Measurements from ENCODE around the gene DUT.

DUT gene

DNA sequence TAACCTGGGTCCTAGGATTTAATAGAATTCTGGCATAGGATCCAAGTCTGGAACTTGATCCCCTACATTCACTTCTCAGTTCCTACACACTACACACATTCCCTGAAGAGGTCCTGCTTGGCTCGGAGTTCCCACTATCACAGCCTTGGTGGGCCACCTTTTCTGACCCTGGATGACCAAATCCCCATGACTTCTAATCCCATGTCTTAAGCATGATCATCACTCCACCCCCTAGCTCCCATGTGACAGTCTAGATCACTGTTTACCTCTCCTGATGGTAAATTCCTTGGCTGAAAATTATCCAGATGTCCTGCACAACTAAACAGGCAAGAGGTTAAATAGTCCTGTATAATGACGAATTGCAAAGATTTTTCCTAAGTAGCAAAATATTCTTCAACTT, 40.3 kb downstream of the DUT start:
- Histone ChIP-seq H3K36me3 (no peaks in the 10 kb centered on the region), H3K9me3 (no peaks in the 10 kb centered on the region), H3K27ac (no peak overlapping the region), H3K27me3 (no peaks in the 10 kb centered on the region), H3K4me1 (ENCODE audit: control insufficient read depth in 1 of 2, insufficient read depth in 1 of 2, low read depth in 1 of 2, low read length in 1 of 2) (no peaks in the 10 kb centered on the region), H3K4me3 (ENCODE audit: low read depth in 1 of 2, low read length in 1 of 2) (no peak overlapping the region)
- no peak for TF ChIP-seq CTCF (IDR thresholded peaks at IDR 0.05)

GRCh38 chr15:48371961-48372360, 40.7 kb downstream of the DUT start:
- no peak for TF ChIP-seq CTCF (IDR thresholded peaks at IDR 0.05)
- Histone ChIP-seq H3K4me1 (ENCODE audit: control insufficient read depth in 1 of 2, insufficient read depth in 1 of 2, low read depth in 1 of 2, low read length in 1 of 2) (no peaks in the 10 kb centered on the region), H3K27ac (no peak overlapping the region), H3K4me3 (ENCODE audit: low read depth in 1 of 2, low read length in 1 of 2) (no peak overlapping the region), H3K36me3 (no peaks in the 10 kb centered on the region), H3K9me3 (no peaks in the 10 kb centered on the region), H3K27me3 (no peaks in the 10 kb centered on the region)

DNA sequence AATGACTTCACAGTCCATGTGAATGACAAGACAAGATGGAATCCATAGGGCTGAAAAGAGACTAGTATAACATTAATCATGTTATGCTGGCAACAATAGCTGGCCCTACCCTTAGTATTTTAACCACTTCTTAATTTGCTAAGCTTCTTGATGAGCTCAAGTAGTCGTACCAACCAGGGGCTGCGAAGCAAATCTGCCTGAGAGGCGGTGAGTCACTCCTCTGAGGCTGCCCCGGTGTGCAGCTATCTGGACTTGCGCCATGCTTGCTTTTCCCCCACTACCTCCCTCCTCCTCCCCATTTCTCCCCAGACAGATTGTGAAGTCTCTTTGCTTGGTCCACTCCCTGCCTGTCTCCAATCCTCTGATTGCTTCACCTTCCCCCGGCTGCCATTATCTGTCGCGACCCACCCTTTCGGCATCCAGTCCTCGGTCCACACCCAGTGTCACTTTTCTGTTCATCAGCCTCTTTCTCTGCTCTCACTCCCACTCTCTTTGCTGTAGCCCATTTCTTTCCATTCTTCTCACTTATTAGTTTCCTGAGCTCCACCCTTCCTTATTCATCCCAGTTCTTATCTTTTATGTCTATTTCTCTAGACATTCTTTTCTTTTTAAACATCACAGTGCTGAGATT, 42.7 kb downstream of the DUT start:
- Histone ChIP-seq H3K36me3 (no peaks in the 10 kb centered on the region), H3K4me1 (ENCODE audit: control insufficient read depth in 1 of 2, insufficient read depth in 1 of 2, low read depth in 1 of 2, low read length in 1 of 2) (no peaks in the 10 kb centered on the region), H3K27ac (no peak overlapping the region), H3K27me3 (no peaks in the 10 kb centered on the region), H3K9me3 (no peaks in the 10 kb centered on the region), H3K4me3 (ENCODE audit: low read depth in 1 of 2, low read length in 1 of 2) (no peak overlapping the region)
- no peak for TF ChIP-seq CTCF (IDR thresholded peaks at IDR 0.05)

DNA sequence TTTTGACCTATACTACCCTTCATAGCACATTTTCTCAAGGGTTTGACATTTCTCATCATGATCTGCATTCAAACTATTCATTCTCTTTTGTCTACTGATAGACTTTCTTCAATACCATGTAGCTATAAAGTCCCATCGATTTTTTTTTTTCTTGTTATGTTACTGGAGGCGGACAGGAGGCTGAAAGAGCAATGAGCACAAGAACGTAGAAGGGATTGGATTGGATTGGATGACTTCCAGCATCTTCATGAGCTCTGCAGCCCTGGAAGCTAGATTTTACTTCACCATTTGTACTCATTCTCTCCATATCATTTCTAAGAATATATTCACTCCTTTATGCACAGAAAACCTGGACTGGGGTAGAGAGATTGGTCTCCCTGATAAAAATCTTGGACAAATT, 43.2 kb downstream of the DUT start:
- Histone ChIP-seq H3K36me3 (no peaks in the 10 kb centered on the region), H3K9me3 (no peaks in the 10 kb centered on the region), H3K4me1 (ENCODE audit: control insufficient read depth in 1 of 2, insufficient read depth in 1 of 2, low read depth in 1 of 2, low read length in 1 of 2) (no peaks in the 10 kb centered on the region), H3K27me3 (no peaks in the 10 kb centered on the region), H3K27ac (no peak overlapping the region), H3K4me3 (ENCODE audit: low read depth in 1 of 2, low read length in 1 of 2) (no peak overlapping the region)
- no peak for TF ChIP-seq CTCF (IDR thresholded peaks at IDR 0.05)

DNA sequence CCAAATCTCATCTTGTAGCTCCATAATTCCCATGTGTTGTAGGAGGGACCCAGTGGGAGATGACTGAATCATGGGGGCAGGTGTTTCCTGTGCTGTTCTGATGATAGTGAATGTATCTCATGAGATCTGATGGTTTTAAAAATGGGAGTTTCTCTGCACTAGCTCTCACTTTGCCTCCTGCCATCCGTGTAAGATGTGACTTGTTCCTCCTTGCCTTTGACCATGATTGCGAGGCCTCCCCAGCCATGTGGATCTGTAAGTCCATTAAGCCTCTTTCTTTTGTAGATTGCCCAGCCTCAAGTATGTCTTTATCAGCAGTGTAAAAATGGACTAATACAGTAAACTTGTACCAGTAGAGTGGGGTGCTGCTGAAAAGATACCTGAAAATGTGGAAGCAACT, 44.5 kb downstream of the DUT start:
- Histone ChIP-seq H3K4me1 (ENCODE audit: control insufficient read depth in 1 of 2, insufficient read depth in 1 of 2, low read depth in 1 of 2, low read length in 1 of 2) (peaks cover 0 to under 1% of the 10 kb centered on the region in 2 experiments), H3K27me3 (no peaks in the 10 kb centered on the region), H3K9me3 (no peaks in the 10 kb centered on the region), H3K36me3 (no peaks in the 10 kb centered on the region), H3K4me3 (ENCODE audit: low read depth in 1 of 2, low read length in 1 of 2) (no peak overlapping the region), H3K27ac (no peak overlapping the region)
- no peak for TF ChIP-seq CTCF (IDR thresholded peaks at IDR 0.05)

DNA sequence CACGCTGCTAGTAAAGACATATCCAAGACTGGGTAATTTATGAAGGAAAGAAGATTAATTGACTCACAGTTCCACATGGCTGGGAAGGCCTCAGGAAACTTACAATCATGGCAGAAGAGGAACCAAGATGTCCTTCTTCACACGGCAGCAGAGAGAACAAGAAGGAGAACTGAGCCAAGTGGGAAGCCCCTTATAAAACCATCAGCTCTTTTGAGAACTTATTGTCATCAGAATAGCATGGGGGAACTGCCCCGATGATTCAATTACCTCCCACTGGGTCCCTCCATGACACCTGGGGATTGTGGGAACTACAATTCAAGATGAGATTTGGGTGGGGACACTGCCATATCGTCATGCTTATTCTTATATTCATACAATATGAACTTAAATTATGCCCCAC, 49.0 kb downstream of the DUT start:
- Histone ChIP-seq H3K36me3 (no peaks in the 10 kb centered on the region), H3K27me3 (no peaks in the 10 kb centered on the region), H3K4me1 (ENCODE audit: control insufficient read depth in 1 of 2, insufficient read depth in 1 of 2, low read depth in 1 of 2, low read length in 1 of 2) (peaks cover 0 to 6% of the 10 kb centered on the region in 2 experiments), H3K9me3 (no peaks in the 10 kb centered on the region), H3K27ac (no peak overlapping the region), H3K4me3 (ENCODE audit: low read depth in 1 of 2, low read length in 1 of 2) (no peak overlapping the region)
- TF ChIP-seq CTCF (IDR thresholded peaks at IDR 0.05), result no peak

Measured in neutrophil (primary cell).